ENCODE data around the gene DCUN1D2.
A peak's percentile ranks its signal among the peaks of the same experiment; 100 is the strongest.
"Not testable (repeated sequence)": the region's sequence is repeated elsewhere in the genome, so short reads cannot be mapped to it uniquely, and the experiment has no call there.

The DCUN1D2 gene

GRCh38 chr13:113464476-113464875 is 26.0 kb downstream of the DCUN1D2 start:
- no peak for DNase-seq (ENCODE audit: low read depth)

- no peak for DNase-seq (ENCODE audit: low read depth)
Observed at GRCh38 chr13:113461022-113461751, 29.3 kb downstream of the DCUN1D2 start.

DNA sequence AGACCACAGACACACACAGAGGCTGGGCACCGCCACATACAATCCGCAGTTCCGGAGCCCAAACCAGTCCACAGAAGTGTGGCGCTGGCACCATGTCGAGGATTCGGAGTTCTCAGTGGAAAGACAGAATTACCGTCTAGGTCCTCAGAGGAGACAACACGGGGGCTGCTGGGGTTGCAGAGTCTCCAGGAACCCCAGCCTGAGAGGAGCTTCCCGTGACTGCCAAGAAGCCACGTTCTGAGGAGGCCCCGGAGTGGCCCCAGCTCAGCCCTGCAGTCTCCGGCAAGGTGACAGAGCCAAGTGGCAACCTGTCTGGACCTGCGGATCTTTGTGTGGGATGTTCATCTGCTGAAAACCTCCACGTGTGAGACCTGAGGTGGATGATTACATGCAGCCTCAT is 29.9 kb downstream of the DCUN1D2 start:
- DNase-seq (ENCODE audit: low read depth), result no peak

GRCh38 chr13:113460064-113460555 is 30.4 kb downstream of the DCUN1D2 start:
- DNase-seq (ENCODE audit: low read depth), result no peak

DNA sequence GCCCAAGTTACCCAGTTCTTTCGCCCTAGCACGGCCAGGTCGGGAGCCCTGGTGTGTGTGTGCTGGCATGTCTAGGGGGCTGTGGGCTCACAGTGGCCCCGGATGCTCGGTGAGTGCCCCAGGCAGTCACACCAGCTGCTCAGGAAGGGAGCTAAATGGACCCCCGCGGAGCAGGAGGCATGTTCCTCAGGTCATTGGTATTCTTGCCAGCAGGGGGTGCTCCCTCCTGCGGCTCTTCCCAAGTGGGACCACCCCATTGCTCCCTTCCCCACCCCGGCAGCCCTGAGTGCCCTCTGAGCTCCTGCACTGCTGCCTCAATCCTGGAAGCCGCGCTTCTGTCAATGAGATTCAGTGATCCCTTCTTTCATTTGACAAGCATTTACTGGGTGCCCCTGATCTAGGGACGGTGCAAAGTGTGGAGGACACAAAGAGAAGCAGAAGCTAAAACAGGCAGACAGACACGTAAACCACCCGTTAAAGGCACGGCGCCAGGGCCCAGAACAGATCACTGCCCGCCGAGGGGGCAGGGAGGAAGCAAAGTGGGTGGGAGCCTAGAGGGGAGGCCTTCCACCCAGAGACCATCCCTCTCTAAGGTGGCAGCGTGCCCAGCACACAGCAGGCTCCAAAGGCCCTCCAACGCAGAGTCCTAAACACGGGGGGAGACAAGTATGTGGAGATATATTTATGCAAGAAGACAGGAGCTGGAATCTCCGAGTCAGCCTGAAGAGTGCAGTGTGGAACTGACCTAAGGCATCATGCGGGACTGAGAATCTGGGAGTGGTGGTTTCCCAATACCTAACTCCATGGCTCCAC is 32.1 kb downstream of the DCUN1D2 start:
- peak; percentile 16 for DNase-seq (ENCODE audit: low read depth)

DNA sequence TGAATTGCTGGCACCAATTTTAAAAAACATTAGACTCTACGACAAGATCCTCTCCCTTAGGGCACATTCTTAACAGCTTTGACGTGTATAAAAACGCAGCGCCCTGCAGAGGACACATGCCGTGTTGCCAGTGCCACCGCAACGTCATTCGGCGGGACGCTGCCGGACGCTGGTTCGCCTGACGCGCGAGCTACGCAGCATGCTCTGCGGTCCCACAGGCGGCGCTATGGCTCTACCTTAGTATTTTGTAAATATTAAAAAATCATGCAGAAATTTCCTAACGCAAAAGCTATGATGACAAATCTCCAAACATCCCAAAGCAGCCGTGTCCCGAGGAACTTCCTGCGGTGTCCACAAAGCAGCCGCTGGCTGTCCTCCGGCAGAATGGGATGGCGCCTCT is 33.0 kb downstream of the DCUN1D2 start:
- DNase-seq (ENCODE audit: low read depth), result no peak

GRCh38 chr13:113456116-113456702 is 34.3 kb downstream of the DCUN1D2 start:
- DNase-seq (ENCODE audit: low read depth), result no peak

GRCh38 chr13:113455384-113455783 is 35.1 kb downstream of the DCUN1D2 start:
- DNase-seq (ENCODE audit: low read depth), result no peak

- DNase-seq (ENCODE audit: low read depth), result no peak
Observed at GRCh38 chr13:113454936-113455335, 35.6 kb downstream of the DCUN1D2 start.

DNA sequence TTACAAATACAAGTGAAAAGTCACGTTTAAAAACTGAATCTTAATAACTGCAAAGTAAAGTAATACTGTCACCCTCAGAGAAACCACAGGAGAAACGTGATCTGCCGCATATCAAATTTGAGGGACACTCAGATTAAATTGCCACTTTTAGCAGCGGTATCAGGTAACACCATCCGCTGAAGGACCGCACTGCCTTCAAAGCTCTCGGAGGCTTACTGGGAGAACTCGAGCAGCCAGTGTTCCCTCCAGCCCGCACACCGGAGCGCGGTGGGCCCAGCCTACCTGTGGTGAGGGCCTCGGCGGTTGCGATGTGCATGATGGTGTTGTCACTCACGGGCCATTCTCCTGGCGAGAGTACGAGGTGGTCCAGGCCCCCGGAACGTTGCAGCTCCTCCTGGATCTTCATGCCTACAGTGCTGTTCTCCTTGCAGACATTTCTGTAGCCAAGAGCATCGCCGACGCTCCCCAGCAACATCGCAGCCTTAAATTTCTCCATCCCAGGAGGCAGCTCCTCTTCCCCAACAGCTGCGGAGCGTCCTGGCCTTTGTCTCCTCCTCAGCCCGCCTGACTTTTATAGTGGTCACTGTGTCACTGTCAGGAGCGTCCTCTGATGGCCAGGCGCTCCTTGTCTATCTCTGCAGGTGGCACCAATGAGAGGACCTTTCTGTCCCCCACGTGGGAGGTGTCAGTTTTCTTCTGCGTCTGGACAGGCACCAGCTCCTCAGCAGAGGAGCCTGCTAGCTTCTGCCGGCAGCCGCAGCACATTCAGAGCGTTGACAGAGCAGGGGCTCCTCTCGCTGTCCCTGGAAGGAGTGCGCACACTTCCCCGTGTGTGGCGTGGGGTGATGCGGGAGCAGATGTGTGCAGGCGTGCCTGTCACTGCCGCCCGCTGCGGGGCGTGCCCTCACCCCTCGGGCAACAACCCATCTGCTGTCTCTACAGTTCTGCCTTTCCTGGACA is 37.3 kb downstream of the DCUN1D2 start, which contains the start of gene ADPRHL1:
Gene ADPRHL1 (minus strand): TSS at position 547 of the 960 bp plus-strand sequence. CDS start 51 bp downstream, at position 496.
- no peak for DNase-seq (ENCODE audit: low read depth)

- DNase-seq (ENCODE audit: low read depth), result no peak
Observed at GRCh38 chr13:113452466-113452865, 38.0 kb downstream of the DCUN1D2 start.

DNA sequence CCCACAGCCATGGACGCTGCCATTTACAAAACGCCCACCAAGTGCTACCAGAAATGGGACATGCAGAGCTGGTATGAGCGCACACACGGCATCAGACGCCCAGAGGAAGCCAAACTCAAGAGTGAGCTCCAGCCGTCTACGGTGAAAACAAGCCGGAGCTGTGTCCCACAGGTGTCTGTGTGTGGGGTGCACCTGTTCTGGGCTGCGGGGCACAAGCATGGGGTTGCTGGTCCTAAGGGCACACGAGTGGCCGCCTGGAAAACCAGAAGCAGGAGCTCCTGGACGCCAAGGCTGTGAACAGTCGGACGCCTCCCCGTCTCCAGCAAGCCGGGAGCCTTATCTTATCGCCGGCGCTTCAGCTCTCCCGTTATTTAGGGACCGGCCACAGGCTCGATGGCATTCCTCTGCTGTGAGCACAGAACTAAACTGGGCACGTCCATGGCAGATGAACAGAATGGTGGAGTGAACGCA is 38.5 kb downstream of the DCUN1D2 start:
- no peak for DNase-seq (ENCODE audit: low read depth)

GRCh38 chr13:113450861-113451620 is 39.5 kb downstream of the DCUN1D2 start:
- DNase-seq (ENCODE audit: low read depth), result not testable (repeated sequence)

DNA sequence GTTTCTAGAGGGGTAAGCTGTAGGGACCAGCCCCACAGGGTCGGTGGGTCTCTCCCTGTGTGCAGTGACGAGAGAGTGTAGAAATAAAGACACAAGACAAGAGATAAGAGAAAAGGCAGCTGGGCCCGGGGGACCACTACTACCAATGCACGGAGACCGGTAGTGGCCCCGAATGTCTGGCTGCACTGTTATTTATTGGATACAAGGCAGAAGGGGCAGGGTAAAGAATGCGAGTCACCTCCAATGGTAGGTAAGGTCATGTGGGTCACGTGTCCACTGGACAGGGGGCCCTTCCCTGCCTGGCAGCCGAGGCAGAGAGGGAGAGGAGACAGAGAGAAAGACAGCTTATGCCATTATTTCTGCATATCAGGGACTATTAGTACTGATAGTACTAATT is 40.2 kb downstream of the DCUN1D2 start:
- not testable (repeated sequence) for DNase-seq (ENCODE audit: low read depth)

DNA sequence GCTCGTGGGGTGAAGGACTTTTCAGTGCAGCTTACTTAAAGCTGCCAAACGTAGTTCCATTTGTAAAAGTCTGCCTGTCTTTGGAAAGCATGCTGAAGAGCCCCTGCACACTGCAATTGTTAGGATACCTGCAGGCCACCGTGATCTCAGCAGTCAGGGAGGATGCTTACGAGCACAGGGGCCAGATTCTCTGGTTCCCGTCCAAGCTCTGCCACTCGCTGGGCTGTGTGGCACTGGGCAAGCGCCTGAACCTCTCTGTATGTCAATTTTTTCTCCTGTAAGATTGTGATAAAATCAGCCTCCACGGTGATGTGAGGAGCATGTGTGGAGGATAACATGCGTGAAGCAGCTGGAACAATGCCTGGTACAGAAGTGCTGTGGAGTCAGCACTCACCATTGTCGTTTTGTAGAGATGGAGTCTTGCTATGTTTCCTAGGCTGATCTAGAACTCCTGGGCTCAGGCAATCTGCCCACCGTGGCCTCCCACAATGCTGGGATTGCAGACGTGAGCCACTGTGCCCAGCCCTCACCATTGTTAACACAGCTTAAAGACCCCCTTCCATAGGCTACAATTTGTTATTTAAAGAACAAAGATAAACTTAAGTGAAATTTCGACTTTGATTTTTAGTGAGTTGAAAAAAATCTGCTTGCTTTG is 40.7 kb downstream of the DCUN1D2 start:
- no peak for DNase-seq (ENCODE audit: low read depth)

- no peak for DNase-seq (ENCODE audit: low read depth)
Observed at GRCh38 chr13:113448885-113449692, 41.4 kb downstream of the DCUN1D2 start.

DNA sequence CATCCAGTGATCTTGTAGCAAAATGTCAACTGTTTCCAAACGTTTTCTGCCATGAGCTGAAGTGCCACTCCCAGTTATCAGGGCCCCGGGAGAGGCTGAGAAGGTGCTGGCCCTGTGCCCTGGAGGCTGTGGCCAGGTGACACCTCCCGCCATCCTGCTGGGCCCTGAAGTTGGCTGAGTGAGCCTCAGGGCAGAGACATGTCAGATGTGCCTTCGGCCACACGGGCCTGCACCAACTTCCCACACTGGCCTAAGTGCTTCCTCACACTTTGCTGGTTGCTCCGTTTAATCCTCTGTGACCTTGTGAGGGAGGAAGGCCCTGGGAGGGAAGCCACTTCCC is 42.0 kb downstream of the DCUN1D2 start:
- DNase-seq (ENCODE audit: low read depth), result no peak

- no peak for DNase-seq (ENCODE audit: low read depth)
Observed at GRCh38 chr13:113447596-113447995, 42.9 kb downstream of the DCUN1D2 start.

GRCh38 chr13:113446488-113446854 is 44.0 kb downstream of the DCUN1D2 start:
- no peak for DNase-seq (ENCODE audit: low read depth)
